GM19452 (cell line): ENCODE measurements around the gene DMD.
"Not testable (repeated sequence)": the region's sequence is repeated elsewhere in the genome, so short reads cannot be mapped to it uniquely, and the experiment has no call there.

Experiments used
- ATAC-seq: cut with Tn5 transposase; IDR thresholded peaks from one replicate; pipeline ENCODE4 v1.9.1; 2021; ENCODE audit not compliant: unreplicated experiment

DMD gene

GRCh38 chrX:33156152-33156726 is 55.1 kb downstream of the DMD start:
- no peak for ATAC-seq

GRCh38 chrX:33149580-33149979 is 61.8 kb downstream of the DMD start:
- ATAC-seq, result no peak

GRCh38 chrX:33149085-33149484 is 62.3 kb downstream of the DMD start:
- no peak for ATAC-seq

GRCh38 chrX:33142331-33142730 is 69.0 kb downstream of the DMD start:
- no peak for ATAC-seq

GRCh38 chrX:33138677-33139249 is 72.6 kb downstream of the DMD start:
- no peak for ATAC-seq

GRCh38 chrX:33134164-33134563 is 77.2 kb downstream of the DMD start:
- ATAC-seq, result no peak

- no peak for ATAC-seq
Observed at GRCh38 chrX:33133320-33133719, 78.0 kb downstream of the DMD start.

GRCh38 chrX:33132569-33132968 is 78.8 kb downstream of the DMD start:
- ATAC-seq, result no peak

GRCh38 chrX:33129607-33130006 is 81.7 kb downstream of the DMD start:
- no peak for ATAC-seq

- ATAC-seq, result no peak
Observed at GRCh38 chrX:33128048-33128805, 83.1 kb downstream of the DMD start.

GRCh38 chrX:33126469-33126868 is 84.9 kb downstream of the DMD start:
- no peak for ATAC-seq

GRCh38 chrX:33109858-33110257 is 101.5 kb downstream of the DMD start:
- no peak for ATAC-seq

- ATAC-seq, result no peak
Observed at GRCh38 chrX:33106737-33107136, 104.6 kb downstream of the DMD start.

GRCh38 chrX:33095079-33095478 is 116.3 kb downstream of the DMD start:
- no peak for ATAC-seq

- no peak for ATAC-seq
Observed at GRCh38 chrX:33087411-33087810, 123.9 kb downstream of the DMD start.

GRCh38 chrX:33086886-33087285 is 124.5 kb downstream of the DMD start:
- ATAC-seq, result no peak

- no peak for ATAC-seq
Observed at GRCh38 chrX:33082371-33082770, 129.0 kb downstream of the DMD start.

- no peak for ATAC-seq
Observed at GRCh38 chrX:33078273-33078672, 133.1 kb downstream of the DMD start.

- ATAC-seq, result not testable (repeated sequence)
Observed at GRCh38 chrX:33073660-33074059, 137.7 kb downstream of the DMD start.

- no peak for ATAC-seq
Observed at GRCh38 chrX:33065415-33065814, 145.9 kb downstream of the DMD start.

- ATAC-seq, result no peak
Observed at GRCh38 chrX:33062041-33062440, 149.3 kb downstream of the DMD start.

- ATAC-seq, result no peak
Observed at GRCh38 chrX:33053001-33053400, 158.3 kb downstream of the DMD start.
